ENCODE results near the gene FANCD2.
"Not testable (repeated sequence)": the region's sequence is repeated elsewhere in the genome, so short reads cannot be mapped to it uniquely, and the experiment has no call there.

FANCD2 gene

GRCh38 chr3:10121064-10121463, 94.8 kb downstream of the FANCD2 start:
- DNase-seq (ENCODE audit: insufficient read length) (no peak), FAIRE-seq (no peak)
- TF ChIP-seq TAF1 (IDR thresholded peaks at IDR 0.05; ENCODE audit: borderline replicate concordance, low read depth, low read length), result no peak
- no peak for TF ChIP-seq POLR2AphosphoS5 (IDR thresholded peaks at IDR 0.05; ENCODE audit: low read depth, low read length)
- TF ChIP-seq POLR2A (IDR thresholded peaks at IDR 0.05; ENCODE audit: low read depth, low read length), result no peak

- FAIRE-seq, result no peak
- DNase-seq (ENCODE audit: insufficient read length), result no peak
- TF ChIP-seq TAF1 (IDR thresholded peaks at IDR 0.05; ENCODE audit: borderline replicate concordance, low read depth, low read length) (no peak), POLR2A (IDR thresholded peaks at IDR 0.05; ENCODE audit: low read depth, low read length) (no peak), POLR2AphosphoS5 (IDR thresholded peaks at IDR 0.05; ENCODE audit: low read depth, low read length) (no peak)
Measured at GRCh38 chr3:10122724-10123123, 96.5 kb downstream of the FANCD2 start.

DNA sequence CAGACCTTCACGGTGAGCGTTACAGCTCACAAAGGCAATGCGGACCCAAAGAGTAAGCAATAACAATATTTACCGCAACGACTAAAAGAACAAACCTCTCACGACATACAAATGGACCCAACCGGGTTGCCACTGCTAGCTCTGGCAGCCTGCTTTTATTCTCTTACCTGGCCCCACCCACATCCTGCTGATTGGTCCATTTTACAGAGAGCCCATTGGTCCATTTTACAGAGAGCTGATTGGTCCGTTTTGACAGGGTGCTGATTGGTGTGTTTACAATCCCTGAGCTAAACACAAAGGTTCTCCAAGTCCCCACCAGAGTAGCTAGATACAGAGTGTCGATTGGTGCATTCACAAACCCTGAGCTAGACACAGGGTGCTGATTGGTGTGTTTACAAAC, 109.6 kb downstream of the FANCD2 start:
- not testable (repeated sequence) for DNase-seq (ENCODE audit: insufficient read length); FAIRE-seq

DNA sequence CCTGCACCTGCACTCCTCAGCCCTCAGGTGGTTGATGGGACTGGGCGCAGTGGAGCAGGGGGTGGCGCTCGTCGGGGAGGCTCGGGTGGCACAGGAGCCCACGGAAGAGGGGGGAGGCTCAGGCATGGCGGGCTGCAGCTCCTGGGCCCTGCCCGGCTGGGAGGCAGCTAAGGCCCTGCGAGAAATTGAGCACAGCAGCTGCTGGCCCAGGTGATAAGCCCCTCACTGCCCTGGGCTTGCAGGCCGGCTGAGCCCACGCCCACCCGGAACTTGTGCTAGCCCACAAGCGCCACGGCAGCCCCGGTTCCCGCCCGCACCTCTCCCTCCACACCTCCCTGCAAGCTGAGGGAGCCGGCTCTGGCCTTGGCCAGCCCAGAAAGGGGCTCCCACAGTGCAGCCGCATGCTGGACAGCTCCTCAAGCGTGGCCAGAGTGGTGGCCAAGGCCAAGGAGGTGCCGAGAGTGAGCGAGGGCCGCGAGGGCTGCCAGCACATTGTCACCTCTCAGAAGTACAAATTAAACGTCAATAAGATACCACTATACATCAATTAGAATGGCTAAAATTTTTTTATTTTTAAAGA, 110.3 kb downstream of the FANCD2 start:
- DNase-seq (ENCODE audit: insufficient read length) (no peak), FAIRE-seq (no peak)
- TF ChIP-seq TAF1 (IDR thresholded peaks at IDR 0.05; ENCODE audit: borderline replicate concordance, low read depth, low read length), result no peak

- TF ChIP-seq POLR2AphosphoS5 (IDR thresholded peaks at IDR 0.05; ENCODE audit: low read depth, low read length), result no peak
- FAIRE-seq (no peak), DNase-seq (ENCODE audit: insufficient read length) (no peak)
Measured at GRCh38 chr3:10137178-10137577, 110.9 kb downstream of the FANCD2 start.

- no peak for DNase-seq (ENCODE audit: insufficient read length)
- no peak for FAIRE-seq
- TF ChIP-seq POLR2A (IDR thresholded peaks at IDR 0.05; ENCODE audit: low read depth, low read length) (no peak), TAF1 (IDR thresholded peaks at IDR 0.05; ENCODE audit: borderline replicate concordance, low read depth, low read length) (no peak), POLR2AphosphoS5 (IDR thresholded peaks at IDR 0.05; ENCODE audit: low read depth, low read length) (no peak)
Measured at GRCh38 chr3:10140996-10141546, 114.8 kb downstream of the FANCD2 start.

DNA sequence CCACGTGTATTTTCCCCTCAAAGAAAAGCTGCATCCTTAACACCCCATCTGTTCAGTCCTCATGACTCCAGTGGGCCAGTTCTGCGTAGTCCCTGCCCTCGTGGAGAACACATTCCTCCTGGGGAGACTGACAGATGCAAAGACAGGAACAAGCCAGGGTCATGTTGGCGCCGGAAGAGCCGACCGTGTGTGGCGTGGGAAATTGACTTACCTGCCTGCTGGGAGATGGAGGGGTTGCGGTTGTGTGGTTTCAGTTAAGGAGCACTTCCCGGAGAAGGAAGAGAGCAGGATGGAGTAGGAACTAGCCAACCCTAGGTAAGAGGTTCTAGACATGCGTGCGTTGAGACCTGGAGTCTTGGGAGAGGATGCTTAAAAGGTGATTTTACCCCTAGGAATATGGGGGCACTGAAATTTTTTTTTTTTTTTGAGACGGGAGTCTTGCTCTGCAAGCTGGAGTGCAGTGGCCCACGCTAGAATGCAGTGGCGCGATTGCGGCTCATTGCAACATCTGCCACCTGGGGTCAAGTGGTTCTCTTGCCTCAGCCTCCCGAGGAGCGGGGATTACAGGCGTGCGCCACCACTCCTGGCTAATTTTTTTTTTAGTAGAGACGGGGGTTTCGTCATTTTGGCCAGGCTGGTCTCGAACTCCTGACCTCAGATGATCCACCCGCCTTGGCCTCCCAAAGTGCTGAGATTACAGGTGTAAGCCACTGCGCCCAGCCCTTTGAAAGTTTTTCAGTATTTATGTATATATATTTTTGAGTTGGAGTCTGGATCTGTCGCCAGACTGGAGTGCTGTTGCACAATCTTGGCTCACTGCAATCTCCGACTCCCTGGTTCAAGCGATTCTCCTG, 116.7 kb downstream of the FANCD2 start:
- FAIRE-seq (peak; percentile 14), DNase-seq (ENCODE audit: insufficient read length) (no peak)
- TF ChIP-seq POLR2AphosphoS5 (IDR thresholded peaks at IDR 0.05; ENCODE audit: low read depth, low read length) (no peak), TAF1 (IDR thresholded peaks at IDR 0.05; ENCODE audit: borderline replicate concordance, low read depth, low read length) (no peak), POLR2A (IDR thresholded peaks at IDR 0.05; ENCODE audit: low read depth, low read length) (peak; percentile 41; the same call in 1 of the 2 replicates)

GRCh38 chr3:10145685-10146084, 119.4 kb downstream of the FANCD2 start:
- FAIRE-seq (no peak), DNase-seq (ENCODE audit: insufficient read length) (no peak)
- TF ChIP-seq POLR2A (IDR thresholded peaks at IDR 0.05; ENCODE audit: low read depth, low read length), result no peak
- TF ChIP-seq POLR2AphosphoS5 (IDR thresholded peaks at IDR 0.05; ENCODE audit: low read depth, low read length), result no peak
- no peak for TF ChIP-seq TAF1 (IDR thresholded peaks at IDR 0.05; ENCODE audit: borderline replicate concordance, low read depth, low read length)

DNA sequence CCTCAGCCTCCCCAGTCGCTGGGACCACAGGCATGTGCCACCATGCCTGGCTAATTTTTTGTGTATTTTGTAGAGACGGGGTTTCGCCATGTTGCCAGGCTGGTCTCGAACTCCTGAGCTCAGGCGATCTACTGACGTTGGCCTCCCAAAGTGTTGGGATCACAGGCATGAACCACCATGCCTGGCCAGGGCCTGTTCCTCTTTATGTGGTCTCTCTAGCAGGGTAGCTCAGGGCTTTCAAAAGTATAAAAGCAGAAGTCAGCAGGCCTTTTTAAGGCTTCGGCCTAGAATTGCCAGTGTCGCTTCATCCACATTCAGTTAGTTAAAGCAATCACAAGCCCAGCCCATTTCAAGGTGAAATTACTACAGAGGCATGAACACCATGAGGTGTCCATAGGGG, 123.0 kb downstream of the FANCD2 start:
- TF ChIP-seq POLR2A (IDR thresholded peaks at IDR 0.05; ENCODE audit: low read depth, low read length) (no peak), POLR2AphosphoS5 (IDR thresholded peaks at IDR 0.05; ENCODE audit: low read depth, low read length) (no peak), TAF1 (IDR thresholded peaks at IDR 0.05; ENCODE audit: borderline replicate concordance, low read depth, low read length) (no peak)
- FAIRE-seq, result no peak
- no peak for DNase-seq (ENCODE audit: insufficient read length)

GRCh38 chr3:10150987-10151386, 124.8 kb downstream of the FANCD2 start:
- no peak for DNase-seq (ENCODE audit: insufficient read length)
- TF ChIP-seq POLR2AphosphoS5 (IDR thresholded peaks at IDR 0.05; ENCODE audit: low read depth, low read length) (no peak), TAF1 (IDR thresholded peaks at IDR 0.05; ENCODE audit: borderline replicate concordance, low read depth, low read length) (no peak), POLR2A (IDR thresholded peaks at IDR 0.05; ENCODE audit: low read depth, low read length) (no peak)
- FAIRE-seq, result no peak

Measured in GM12892 (cell line).